H1 (cell line): ENCODE data around the gene BCL6B. TPM values are rescaled to one million over a fixed set of nuclear protein-coding genes. Genes with fewer than 3 reads are reported as not detected.

Source experiments
- ATF3 ChIP-seq: IDR thresholded peaks from 2 replicates; pipeline ENCODE4 v1.6.1; 2011; ENCODE audit warnings: low read depth, mild to moderate bottlenecking, low read length; ENCODE audit not compliant: insufficient read depth
- CTBP2 ChIP-seq: IDR thresholded peaks from 2 replicates; pipeline ENCODE4 v1.7.0; 2011; ENCODE audit warnings: borderline replicate concordance, mild to moderate bottlenecking, moderate library complexity, mixed read lengths, low read length; ENCODE audit not compliant: insufficient read depth, insufficient read length
- FOSL1 ChIP-seq: IDR thresholded peaks from 2 replicates; pipeline ENCODE4 v1.6.1; 2011; ENCODE audit warnings: mild to moderate bottlenecking, low read depth, low read length, moderate library complexity; ENCODE audit not compliant: insufficient read depth
- GABPA ChIP-seq: IDR thresholded peaks from 2 replicates; pipeline ENCODE4 v1.6.1; 2011; ENCODE audit warnings: mild to moderate bottlenecking, low read length, moderate library complexity, borderline replicate concordance; ENCODE audit not compliant: insufficient read depth
- HDAC6 ChIP-seq: IDR thresholded peaks from one replicate; pipeline ENCODE4 v1.7.1; 2012; ENCODE audit warnings: low read depth, mild to moderate bottlenecking, inconsistent platforms, low read length, moderate library complexity
- KDM5A ChIP-seq: fragments of 200-600 bp; IDR thresholded peaks from 2 replicates; pipeline ENCODE4 v1.7.1; 2012; ENCODE audit warnings: mild to moderate bottlenecking, low read length, inconsistent platforms, mixed read lengths
- MAFK ChIP-seq: IDR thresholded peaks from 2 replicates; pipeline ENCODE4 v1.6.1; 2012; ENCODE audit warnings: low read depth, mild to moderate bottlenecking, improper control_type of control experiment, low read length
- SIN3A ChIP-seq, 2 experiments: IDR thresholded peaks in 1 of 2; conservative IDR thresholded peaks in 1 of 2; 2 replicates each; pipeline ENCODE4 v1.6.1; 2011 to 2012; ENCODE audit warnings: low read length in 2 of 2, improper control_type of control experiment in 1 of 2, low read depth in 1 of 2, mild to moderate bottlenecking in 1 of 2
- SUZ12 ChIP-seq: fragments of 200-600 bp; sonication (generic); IDR thresholded peaks from 2 replicates; pipeline ENCODE4 v1.6.1; 2012; ENCODE audit warnings: mild to moderate bottlenecking, inconsistent platforms, low read length, moderate library complexity, mixed read lengths
- microRNA counts: library from miRNA; unstranded; fragments of <30 nt; microRNA quantifications from one replicate; lab custom pipeline; 2015
- polyA plus RNA-seq, 7 experiments: library from polyadenylated mRNA; depleted of rRNA in 3 of 7; stranded (reverse) in 5 of 7; unstranded in 2 of 7; fragments of >200 nt in 5 of 7; fragments of 200-250 nt in 2 of 7; gene quantifications; 1 replicate in 5 of 7; 2 replicates in 1 of 7; 4 replicates in 1 of 7; pipeline versions ENCODE4 v1.2.1 to v1.2.3, GENCODE V29; 2011 to 2013; ENCODE audit warnings: missing spikeins in 2 of 7, mixed read lengths in 2 of 7
- small RNA-seq: library from polyadenylated mRNA; stranded (forward); fragments of <200 nt; extraction: miRNeasy Mini kit (QIAGEN cat#:217004); gene quantifications from one replicate; pipeline ENCODE3, GENCODE V24; 2013; ENCODE audit not compliant: insufficient read depth
- total RNA-seq: library from RNA; stranded (reverse); fragmentation: NEBNext Ultra II Directional; extraction: Animal tissue kit (Norgen Biotek cat#: 25700); gene quantifications from 2 replicates; pipeline ENCODE4 v1.2.1, GENCODE V29; 2021

The BCL6B gene
- total and polyA plus RNA-seq, 2 of the 8 experiments (the other 6 are each of a cell fraction or from before 2014, with no cell fraction given): 6.6 to 8.7 TPM

GRCh38 chr17:7078711-7079110 is 55.9 kb downstream of the BCL6B start (continued):
- no peak for TF ChIP-seq MAFK
- no peak for TF ChIP-seq FOSL1
- TF ChIP-seq KDM5A: no peak
- TF ChIP-seq GABPA: no peak
- TF ChIP-seq SUZ12: no peak
- TF ChIP-seq HDAC6: no peak
- TF ChIP-seq CTBP2: no peak
- TF ChIP-seq SIN3A (conservative IDR thresholded peaks at IDR 0.05 in 1 of 2, IDR thresholded peaks at IDR 0.05 in 1 of 2; ENCODE audit: low read depth in 1 of 2, low read length in 2 of 2): no peak
- no peak for TF ChIP-seq ATF3

MicroRNAs encoded within 50 kb of the gene (microRNA counts, 767-probe panel; counts per million panel counts)
- 879 counts per million, percentile 95 among the panel's probes with 10 or more counts for microRNA hsa-miR-195-5p (lab: Ali Mortazavi, UCI)
- microRNA hsa-miR-497-5p (lab: Ali Mortazavi, UCI): 879 counts per million, percentile 95 among the panel's probes with 10 or more counts

Small RNA genes lying within 50 kb of the gene (small RNA-seq; reads per million reads assigned to genes)
- gene AC120057.1: not detected

Other genes with a start within 250 kb of the BCL6B start
- 0.22 TPM in 1 of 2 replicates, not detected in the other for gene FBXO39, start 246.8 kb upstream of the BCL6B start, total RNA-seq
- 0.12 and 0.17 TPM in 2 replicates for gene FBXO39, start 246.8 kb upstream of the BCL6B start, polyA plus RNA-seq (2011; rRNA removed)
- not detected in 2 replicates for gene TEKT1, start 191.3 kb upstream of the BCL6B start, total RNA-seq
- not detected in 2 replicates for gene TEKT1, start 191.3 kb upstream of the BCL6B start, polyA plus RNA-seq (2011; rRNA removed)
- 1.4 and 2.0 TPM in 2 replicates for gene ALOX12, start 27.0 kb upstream of the BCL6B start, total RNA-seq
- gene ALOX12, start 27.0 kb upstream of the BCL6B start, polyA plus RNA-seq (2011; rRNA removed): 1.3 and 1.4 TPM in 2 replicates
- gene RNASEK, start 10.4 kb upstream of the BCL6B start, total RNA-seq: 149 and 159 TPM in 2 replicates
- gene RNASEK, start 10.4 kb upstream of the BCL6B start, polyA plus RNA-seq (2011; rRNA removed): 133 and 147 TPM in 2 replicates
- 4.7 and 5.8 TPM in 2 replicates for gene SLC16A13, start 13.0 kb downstream of the BCL6B start, total RNA-seq
- 5.4 and 7.7 TPM in 2 replicates for gene SLC16A13, start 13.0 kb downstream of the BCL6B start, polyA plus RNA-seq (2011; rRNA removed)
- gene SLC16A11, start 21.0 kb downstream of the BCL6B start, total RNA-seq: 0.35 and 0.67 TPM in 2 replicates
- 0.39 and 0.85 TPM in 2 replicates for gene SLC16A11, start 21.0 kb downstream of the BCL6B start, polyA plus RNA-seq (2011; rRNA removed)
- gene CLEC10A, start 57.2 kb downstream of the BCL6B start, total RNA-seq: not detected in 2 replicates
- 0.17 TPM in 1 of 2 replicates, not detected in the other for gene CLEC10A, start 57.2 kb downstream of the BCL6B start, polyA plus RNA-seq (2011; rRNA removed)
- gene ASGR2, start 91.8 kb downstream of the BCL6B start, total RNA-seq: not detected in 2 replicates
- 0.61 and 0.91 TPM in 2 replicates for gene ASGR2, start 91.8 kb downstream of the BCL6B start, polyA plus RNA-seq (2011; rRNA removed)
- 8.6 and 10.8 TPM in 2 replicates for gene ASGR1, start 156.3 kb downstream of the BCL6B start, total RNA-seq
- gene ASGR1, start 156.3 kb downstream of the BCL6B start, polyA plus RNA-seq (2011; rRNA removed): 14.5 and 16.1 TPM in 2 replicates
- gene DLG4, start 196.8 kb downstream of the BCL6B start, total RNA-seq: 43.1 and 45.9 TPM in 2 replicates
- 18.9 and 35.2 TPM in 2 replicates for gene DLG4, start 196.8 kb downstream of the BCL6B start, polyA plus RNA-seq (2011; rRNA removed)
- 169 and 181 TPM in 2 replicates for gene ACADVL, start 196.9 kb downstream of the BCL6B start, total RNA-seq
- 231 and 317 TPM in 2 replicates for gene ACADVL, start 196.9 kb downstream of the BCL6B start, polyA plus RNA-seq (2011; rRNA removed)
- gene DVL2, start 211.5 kb downstream of the BCL6B start, total RNA-seq: 59.3 and 59.6 TPM in 2 replicates
- gene DVL2, start 211.5 kb downstream of the BCL6B start, polyA plus RNA-seq (2011; rRNA removed): 19.0 and 29.7 TPM in 2 replicates
- gene PHF23, start 216.4 kb downstream of the BCL6B start, total RNA-seq: 62.8 and 65.1 TPM in 2 replicates
- 46.5 and 47.5 TPM in 2 replicates for gene PHF23, start 216.4 kb downstream of the BCL6B start, polyA plus RNA-seq (2011; rRNA removed)
- gene GABARAP, start 219.4 kb downstream of the BCL6B start, total RNA-seq: 252 and 265 TPM in 2 replicates
- gene GABARAP, start 219.4 kb downstream of the BCL6B start, polyA plus RNA-seq (2011; rRNA removed): 351 and 581 TPM in 2 replicates
- gene CTDNEP1, start 228.7 kb downstream of the BCL6B start, total RNA-seq: 120 and 123 TPM in 2 replicates
- gene CTDNEP1, start 228.7 kb downstream of the BCL6B start, polyA plus RNA-seq (2011; rRNA removed): 106 and 114 TPM in 2 replicates
- gene ELP5, start 229.2 kb downstream of the BCL6B start, total RNA-seq: 75.4 and 78.1 TPM in 2 replicates
- 107 and 117 TPM in 2 replicates for gene ELP5, start 229.2 kb downstream of the BCL6B start, polyA plus RNA-seq (2011; rRNA removed)
- 119 and 129 TPM in 2 replicates for gene CLDN7, start 239.4 kb downstream of the BCL6B start, total RNA-seq
- 118 and 196 TPM in 2 replicates for gene CLDN7, start 239.4 kb downstream of the BCL6B start, polyA plus RNA-seq (2011; rRNA removed)